Stimulated activated naive B cell treated with anti-CD40 and anti-IgM and Interleukin-4, amounts not matched to agents 10 μg/mL and 1 μg/mL and 100 μg/mL, for 72 hours (primary cell): Measurements from ENCODE around the gene FADD.
A peak's percentile ranks its signal among the peaks of the same experiment; 100 is the strongest.
"Not testable (repeated sequence)": the region's sequence is repeated elsewhere in the genome, so short reads cannot be mapped to it uniquely, and the experiment has no call there.

Experiments used
- ATAC-seq, 2 donors: fragments of 150-1000 bp; cut with Tn5 transposase; replicated peaks; 2 replicates each; pipeline ENCODE4 v1.10.0; 2021; ENCODE audit warnings: moderate library complexity in 1 of 2
- DNase-seq: peaks from one replicate; pipeline ENCODE4 v3.0.0; 2021
- H3K27ac Mint-ChIP-seq: one replicate; pipeline ENCODE4 v1.8.0; 2022; ENCODE audit warnings: mild to moderate bottlenecking, mixed read lengths
- H3K27me3 Mint-ChIP-seq, 2 donors: one replicate each; pipeline ENCODE4 v1.8.0; 2022; ENCODE audit warnings: mixed read lengths in 2 of 2
- H3K36me3 Mint-ChIP-seq, 2 donors: one replicate each; pipeline ENCODE4 v1.8.0; 2022; ENCODE audit warnings: mixed read lengths in 2 of 2, mild to moderate bottlenecking in 1 of 2
- H3K4me1 Mint-ChIP-seq, 2 donors: one replicate each; pipeline ENCODE4 v1.8.0; 2022; ENCODE audit warnings: mixed read lengths in 2 of 2, mild to moderate bottlenecking in 1 of 2
- H3K4me3 Mint-ChIP-seq, 2 donors: one replicate each; pipeline ENCODE4 v1.8.0; 2022; ENCODE audit warnings: mild to moderate bottlenecking in 2 of 2, mixed read lengths in 2 of 2, moderate library complexity in 1 of 2
- H3K9me3 Mint-ChIP-seq, 2 donors: one replicate each; pipeline ENCODE4 v1.8.0; 2022; ENCODE audit warnings: mixed read lengths in 2 of 2, mild to moderate bottlenecking in 1 of 2

FADD gene

GRCh38 chr11:70205766-70206165 lies 2.7 kb downstream of the FADD start:
- H3K4me1 Mint-ChIP-seq, result peaks cover 30 to 72% of the 10 kb centered on the region in 2 donors
- H3K4me3 Mint-ChIP-seq, result peak overlapping the region in 1 of 2 donors; percentile 50
- ATAC-seq, result no peak
- no peak for DNase-seq
- no peaks in the 10 kb centered on the region for H3K27me3 Mint-ChIP-seq
- no peak overlapping the region for H3K27ac Mint-ChIP-seq
- H3K36me3 Mint-ChIP-seq, result peaks cover 29 to 52% of the 10 kb centered on the region in 2 donors
- no peaks in the 10 kb centered on the region for H3K9me3 Mint-ChIP-seq

GRCh38 chr11:70206226-70206981 lies 3.3 kb downstream of the FADD start:
- Mint-ChIP-seq H3K4me1 (peaks cover 30 to 72% of the 10 kb centered on the region in 2 donors), H3K9me3 (no peaks in the 10 kb centered on the region), H3K36me3 (peaks cover 29 to 52% of the 10 kb centered on the region in 2 donors), H3K4me3 (no peak overlapping the region), H3K27ac (peak overlapping the region; percentile 73), H3K27me3 (no peaks in the 10 kb centered on the region)
- DNase-seq, result no peak
- no peak for ATAC-seq

GRCh38 chr11:70206982-70207376 lies 3.9 kb downstream of the FADD start:
- Mint-ChIP-seq H3K27me3 (no peaks in the 10 kb centered on the region), H3K36me3 (peaks cover 29 to 52% of the 10 kb centered on the region in 2 donors), H3K9me3 (no peaks in the 10 kb centered on the region), H3K4me1 (peaks cover 30 to 72% of the 10 kb centered on the region in 2 donors), H3K27ac (no peak overlapping the region), H3K4me3 (no peak overlapping the region)
- DNase-seq (no peak), ATAC-seq (no peak)

GRCh38 chr11:70207531-70208131 lies 4.5 kb downstream of the FADD start:
- no peak overlapping the region for H3K4me3 Mint-ChIP-seq
- peaks cover 29 to 52% of the 10 kb centered on the region in 2 donors for H3K36me3 Mint-ChIP-seq
- H3K9me3 Mint-ChIP-seq, result no peaks in the 10 kb centered on the region
- H3K4me1 Mint-ChIP-seq, result peaks cover 29 to 65% of the 10 kb centered on the region in 2 donors
- no peak for ATAC-seq
- H3K27ac Mint-ChIP-seq, result peak overlapping the region; percentile 67
- no peak for DNase-seq
- H3K27me3 Mint-ChIP-seq, result no peaks in the 10 kb centered on the region

- Mint-ChIP-seq H3K4me1 (peaks cover 23 to 56% of the 10 kb centered on the region in 2 donors), H3K36me3 (peaks cover 25 to 46% of the 10 kb centered on the region in 2 donors), H3K9me3 (no peaks in the 10 kb centered on the region), H3K27ac (no peak overlapping the region), H3K27me3 (no peaks in the 10 kb centered on the region), H3K4me3 (no peak overlapping the region)
- no peak for DNase-seq
- no peak for ATAC-seq
These were observed 6.4 kb downstream of the FADD start for GRCh38 chr11:70209391-70209912.

- peaks cover 18 to 50% of the 10 kb centered on the region in 2 donors for H3K4me1 Mint-ChIP-seq
- peaks cover 24 to 40% of the 10 kb centered on the region in 2 donors for H3K36me3 Mint-ChIP-seq
- H3K9me3 Mint-ChIP-seq, result no peaks in the 10 kb centered on the region
- no peaks in the 10 kb centered on the region for H3K27me3 Mint-ChIP-seq
- DNase-seq (no peak), ATAC-seq (no peak)
- H3K27ac Mint-ChIP-seq, result peak overlapping the region; percentile 56
- H3K4me3 Mint-ChIP-seq, result no peak overlapping the region
These were observed 7.0 kb downstream of the FADD start for GRCh38 chr11:70210051-70210501.

GRCh38 chr11:70210530-70210929 lies 7.4 kb downstream of the FADD start:
- Mint-ChIP-seq H3K27ac (no peak overlapping the region), H3K4me1 (peaks cover 16 to 46% of the 10 kb centered on the region in 2 donors), H3K27me3 (no peaks in the 10 kb centered on the region), H3K36me3 (peaks cover 24 to 38% of the 10 kb centered on the region in 2 donors), H3K4me3 (no peak overlapping the region), H3K9me3 (no peaks in the 10 kb centered on the region)
- ATAC-seq (no peak), DNase-seq (no peak)

GRCh38 chr11:70212227-70212811 lies 9.2 kb downstream of the FADD start:
- no peak for ATAC-seq
- Mint-ChIP-seq H3K4me1 (peaks cover 11 to 31% of the 10 kb centered on the region in 2 donors), H3K4me3 (no peak overlapping the region), H3K36me3 (peaks cover 17 to 22% of the 10 kb centered on the region in 2 donors), H3K27me3 (peaks cover 0 to under 1% of the 10 kb centered on the region in 2 donors), H3K9me3 (no peaks in the 10 kb centered on the region), H3K27ac (no peak overlapping the region)
- no peak for DNase-seq

GRCh38 chr11:70217388-70217787 lies 14.3 kb downstream of the FADD start:
- not testable (repeated sequence) for H3K36me3 Mint-ChIP-seq, H3K4me3 Mint-ChIP-seq, DNase-seq, H3K27ac Mint-ChIP-seq, H3K4me1 Mint-ChIP-seq, ATAC-seq, H3K9me3 Mint-ChIP-seq
- H3K27me3 Mint-ChIP-seq, result peaks cover 0 to 26% of the 10 kb centered on the region in 2 donors

- ATAC-seq, DNase-seq, H3K4me1 Mint-ChIP-seq, H3K4me3 Mint-ChIP-seq, H3K27ac Mint-ChIP-seq, H3K36me3 Mint-ChIP-seq, H3K9me3 Mint-ChIP-seq: not testable (repeated sequence)
- peaks cover 0 to 26% of the 10 kb centered on the region in 2 donors for H3K27me3 Mint-ChIP-seq
These were observed 15.0 kb downstream of the FADD start for GRCh38 chr11:70218076-70218475.

- no peaks in the 10 kb centered on the region for H3K4me1 Mint-ChIP-seq
- ATAC-seq, result no peak
- no peaks in the 10 kb centered on the region for H3K36me3 Mint-ChIP-seq
- peaks cover 0 to 26% of the 10 kb centered on the region in 2 donors for H3K27me3 Mint-ChIP-seq
- no peak overlapping the region for H3K4me3 Mint-ChIP-seq
- no peak for DNase-seq
- H3K27ac Mint-ChIP-seq, result no peak overlapping the region
- H3K9me3 Mint-ChIP-seq, result no peaks in the 10 kb centered on the region
These were observed 17.0 kb downstream of the FADD start for GRCh38 chr11:70220136-70220535.

GRCh38 chr11:70220920-70221319 lies 17.8 kb downstream of the FADD start:
- Mint-ChIP-seq H3K36me3 (no peaks in the 10 kb centered on the region), H3K27me3 (peaks cover 0 to 26% of the 10 kb centered on the region in 2 donors), H3K4me3 (no peak overlapping the region), H3K4me1 (no peaks in the 10 kb centered on the region), H3K27ac (no peak overlapping the region), H3K9me3 (no peaks in the 10 kb centered on the region)
- ATAC-seq (no peak), DNase-seq (no peak)

GRCh38 chr11:70225681-70226177 lies 22.6 kb downstream of the FADD start:
- Mint-ChIP-seq H3K36me3 (no peaks in the 10 kb centered on the region), H3K4me3 (no peak overlapping the region), H3K27me3 (no peaks in the 10 kb centered on the region), H3K4me1 (no peaks in the 10 kb centered on the region), H3K27ac (no peak overlapping the region), H3K9me3 (no peaks in the 10 kb centered on the region)
- no peak for ATAC-seq
- DNase-seq, result no peak

GRCh38 chr11:70226183-70226582 lies 23.1 kb downstream of the FADD start:
- no peaks in the 10 kb centered on the region for H3K27me3 Mint-ChIP-seq
- H3K27ac Mint-ChIP-seq, result no peak overlapping the region
- no peak for DNase-seq
- ATAC-seq, result no peak
- no peaks in the 10 kb centered on the region for H3K4me1 Mint-ChIP-seq
- H3K4me3 Mint-ChIP-seq, result no peak overlapping the region
- H3K36me3 Mint-ChIP-seq, result no peaks in the 10 kb centered on the region
- no peaks in the 10 kb centered on the region for H3K9me3 Mint-ChIP-seq
